Melanocyte of skin (primary cell): Measurements from ENCODE around the gene SLC26A6. TPM values are rescaled to one million over a fixed set of nuclear protein-coding genes. Genes with fewer than 3 reads are reported as not detected.

ENCODE experiments used
- small RNA-seq, 2 donors: library from RNA; depleted of rRNA; stranded (forward); fragments of <200 nt; gene quantifications; one replicate each; pipeline ENCODE3, GENCODE V24; 2012
- total RNA-seq, 2 donors: library from RNA; depleted of rRNA; stranded (reverse); fragments of >200 nt; gene quantifications; 2 replicates each; pipeline ENCODE4 v1.2.3, GENCODE V29; 2012

Gene SLC26A6
- 10 to 100 TPM; 40.3 to 65.6 TPM for total RNA-seq

GRCh38 chr3:48635222-48636021 lies at the start of gene SLC26A6:
Gene SLC26A6 (minus strand): TSS chr3:48635461. CDS start chr3:48635393, 68 bp downstream.

DNA sequence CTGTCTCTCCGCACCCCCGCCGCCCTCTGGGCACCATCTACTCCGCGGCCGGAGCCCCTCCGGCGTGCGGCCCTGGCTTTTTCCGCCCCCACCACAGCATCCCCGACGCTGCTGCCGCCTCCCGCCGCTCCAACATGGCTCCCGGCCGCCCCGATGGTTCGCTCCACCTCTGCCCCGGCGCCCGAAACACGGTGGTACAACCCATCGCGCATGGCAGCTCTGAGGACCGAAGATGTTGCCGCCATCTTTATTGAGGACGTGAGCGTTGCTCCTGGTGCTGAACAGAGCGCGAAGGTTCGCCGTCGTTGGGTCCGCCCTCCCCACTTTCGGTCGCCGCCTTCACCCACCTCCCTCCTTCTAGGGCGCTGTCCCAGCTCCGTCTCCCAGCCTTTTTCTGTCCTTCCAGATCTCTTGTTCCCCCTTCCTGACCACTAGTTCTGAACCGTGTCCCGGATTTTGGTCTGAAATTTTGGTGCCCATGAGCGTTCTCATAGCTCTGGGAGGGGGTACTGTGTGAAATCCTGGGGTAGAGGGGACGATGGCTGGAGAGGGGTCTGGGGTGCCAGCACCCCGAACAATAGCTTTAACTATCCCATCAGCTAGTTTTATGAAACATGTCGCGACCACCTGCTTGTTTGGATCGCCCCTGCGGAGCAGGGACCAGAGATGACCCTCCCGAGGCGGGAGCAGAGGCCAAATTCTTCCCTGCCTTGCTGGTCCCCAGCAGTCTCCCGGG lies 27.7 kb upstream of the SLC26A6 start, which contains the start of gene CELSR3:
Gene CELSR3 (minus strand): TSS at position 134 of the 736 bp plus-strand sequence. CDS start 252 bp downstream, outside the sequence.

GRCh38 chr3:48621461-48621869 lies 13.8 kb downstream of the SLC26A6 start, which contains the start of gene TMEM89:
Gene TMEM89 (minus strand): TSS chr3:48621769. CDS start chr3:48621756, 13 bp downstream.

GRCh38 chr3:48609088-48610005 lies 25.9 kb downstream of the SLC26A6 start, which contains the start of gene UQCRC1:
Gene UQCRC1 (minus strand): TSS chr3:48609646. CDS start chr3:48609620, 26 bp downstream.

DNA sequence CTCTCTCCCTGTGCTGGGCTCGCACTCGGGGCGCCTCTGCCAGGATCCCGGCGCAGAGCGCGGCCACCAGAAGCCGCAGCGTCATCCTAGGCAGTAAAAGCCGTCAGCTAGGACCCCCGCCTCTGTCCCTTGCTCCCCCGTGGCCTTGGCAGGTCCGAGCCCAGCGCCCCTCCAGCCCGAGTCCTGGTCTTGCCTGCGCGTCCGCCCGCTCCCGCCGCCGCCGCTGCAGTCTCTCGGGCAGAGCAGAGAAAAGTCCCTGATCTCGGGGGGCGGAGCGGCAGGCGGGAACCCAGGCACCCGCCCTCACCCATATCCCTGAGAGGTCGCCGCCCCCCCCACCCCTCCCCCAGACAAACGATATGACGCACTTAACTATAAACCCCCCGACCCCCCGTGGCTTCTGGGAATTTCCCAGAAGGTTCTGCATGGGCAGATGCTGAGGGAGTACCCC lies 40.2 kb downstream of the SLC26A6 start, which contains the start of gene COL7A1:
Gene COL7A1 (minus strand): TSS at position 255 of the 451 bp plus-strand sequence. CDS start 170 bp downstream, at position 85.

Small RNAs within 50 kb of the gene (small RNA-seq; reads per million reads assigned to genes)
- gene AC141002.1: 0 reads per million in 2 donors

Other genes with a start within 250 kb of the SLC26A6 start
- 10 to 100 TPM in 1 of 2 donors, 1 to 10 TPM in 1; 7.0 to 11.7 TPM for gene PLXNB1, start 205.4 kb downstream of the SLC26A6 start, total RNA-seq
- gene CCDC51, start 195.3 kb downstream of the SLC26A6 start, total RNA-seq: 10 to 100 TPM; 20.3 to 33.0 TPM
- gene TMA7, start 195.2 kb downstream of the SLC26A6 start, total RNA-seq: 100 to 1,000 TPM; 130 to 187 TPM
- gene ATRIP, start 188.7 kb downstream of the SLC26A6 start, total RNA-seq: 1 to 10 TPM; 6.2 to 10.0 TPM
- 100 to 1,000 TPM; 101 to 125 TPM for gene SHISA5, start 131.3 kb downstream of the SLC26A6 start, total RNA-seq
- 10 to 100 TPM; 13.8 to 66.3 TPM for gene PFKFB4, start 78.7 kb downstream of the SLC26A6 start, total RNA-seq
- 10 to 100 TPM in 1 of 2 donors, under 1 TPM in 1; 0.34 to 62.3 TPM for gene UCN2, start 71.7 kb downstream of the SLC26A6 start, total RNA-seq
- gene COL7A1, start 40.1 kb downstream of the SLC26A6 start, total RNA-seq: 1 to 10 TPM; 2.0 to 2.1 TPM
- 100 to 1,000 TPM; 317 to 434 TPM for gene UQCRC1, start 25.8 kb downstream of the SLC26A6 start, total RNA-seq
- not detected for gene TMEM89, start 13.7 kb downstream of the SLC26A6 start, total RNA-seq
- gene CELSR3, start 27.4 kb upstream of the SLC26A6 start, total RNA-seq: 1 to 10 TPM in 1 of 2 donors, under 1 TPM in 1; 0.33 to 1.4 TPM
- 10 to 100 TPM; 13.1 to 16.7 TPM for gene NCKIPSD, start 50.5 kb upstream of the SLC26A6 start, total RNA-seq
- 10 to 100 TPM; 37.3 to 39.9 TPM for gene IP6K2, start 81.8 kb upstream of the SLC26A6 start, total RNA-seq
- 10 to 100 TPM; 31.0 to 36.6 TPM for gene PRKAR2A, start 212.4 kb upstream of the SLC26A6 start, total RNA-seq